Astrocyte (in vitro differentiated cells and primary cell): ENCODE measurements around the gene RAPGEF4.

Experiments
- CTCF ChIP-seq: IDR thresholded peaks from 2 replicates; pipeline ENCODE4 v1.5.1; 2011; ENCODE audit warnings: low read depth, mild to moderate bottlenecking, inconsistent platforms, low read length, moderate library complexity; ENCODE audit not compliant: insufficient read depth
- EZH2 ChIP-seq: IDR thresholded peaks from 2 replicates; pipeline ENCODE4 v1.6.1; 2012; ENCODE audit warnings: mild to moderate bottlenecking, low read length, inconsistent platforms; ENCODE audit not compliant: insufficient read depth

- no peak for TF ChIP-seq CTCF
- no peak for TF ChIP-seq EZH2
Measured at GRCh38 chr2:172986040-172986439, 250.4 kb downstream of the RAPGEF4 start.
